ENCODE results near the gene PGPEP1. TPM values are rescaled to one million over a fixed set of nuclear protein-coding genes. Genes with fewer than 3 reads are reported as not detected.
A peak's percentile ranks its signal among the peaks of the same experiment; 100 is the strongest.
"Not testable (repeated sequence)": the region's sequence is repeated elsewhere in the genome, so short reads cannot be mapped to it uniquely, and the experiment has no call there.

Gene PGPEP1
- total RNA-seq, 2 donors from 2014 or later = 105 to 109 TPM

DNA sequence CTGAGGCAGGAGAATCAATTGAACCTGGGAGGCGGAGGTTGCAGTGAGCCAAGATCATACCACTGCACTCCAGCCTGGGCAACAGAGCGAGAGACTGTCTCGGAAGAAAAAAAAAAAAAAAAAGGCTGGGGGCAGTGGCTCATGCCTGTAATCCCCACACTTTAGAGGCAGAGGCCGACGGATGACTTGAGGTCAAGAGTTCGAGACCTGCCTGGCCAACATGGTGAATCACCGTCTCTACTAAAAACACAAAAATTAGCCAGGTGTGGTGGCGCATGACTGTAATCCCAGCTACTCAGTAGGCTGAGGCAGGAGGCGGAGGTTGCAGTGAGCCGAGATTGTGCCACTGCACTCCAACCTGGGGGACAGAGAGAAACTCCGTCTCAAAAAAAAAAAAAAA, 43.2 kb downstream of the PGPEP1 start:
- ATAC-seq; intact Hi-C loops (cut with DNase I, micrococcal nuclease); DNase-seq: not testable (repeated sequence)

DNA sequence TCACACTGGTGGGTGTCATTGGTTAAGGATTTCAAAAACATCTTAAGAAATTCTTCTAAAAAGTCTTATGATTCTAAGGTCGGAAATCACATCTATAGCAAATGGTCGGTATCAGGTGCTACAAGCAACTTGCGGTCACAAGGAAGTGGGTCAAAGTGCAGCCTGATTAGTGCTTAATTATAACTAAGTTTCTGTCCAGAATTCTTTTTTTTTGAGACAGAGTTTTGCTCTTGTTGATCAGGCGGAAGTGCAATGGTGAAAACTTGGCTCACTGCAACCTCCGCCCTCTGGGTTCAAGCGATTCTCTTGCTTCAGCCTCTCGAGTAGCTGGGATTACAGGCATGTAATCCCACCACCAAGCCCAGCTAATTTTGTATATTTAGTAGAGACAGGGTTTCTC, 44.4 kb downstream of the PGPEP1 start:
- intact Hi-C loops (cut with DNase I, micrococcal nuclease) = no loop called here

DNA sequence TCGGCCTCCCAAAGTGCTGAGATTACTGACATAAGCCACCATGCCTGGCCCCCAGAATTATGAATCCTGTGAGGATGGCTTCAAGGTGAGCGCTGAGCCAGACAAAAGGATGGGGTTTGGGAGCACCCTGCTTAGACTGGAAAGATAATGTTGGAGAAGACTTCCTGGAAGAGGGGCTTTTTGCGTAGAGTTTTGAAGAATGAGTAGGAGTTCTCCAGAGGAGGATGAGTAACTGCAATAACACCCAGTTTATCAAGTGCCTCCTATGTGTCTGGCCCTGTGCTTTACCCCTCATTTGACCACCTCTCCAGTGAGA, 44.9 kb downstream of the PGPEP1 start:
- intact Hi-C loops (cut with DNase I, micrococcal nuclease) = no loop called here
- DNase-seq (no peak), ATAC-seq (no peak)

More for the DNA sequence above, 44.4 kb downstream of the PGPEP1 start:
- ATAC-seq (no peak), DNase-seq (no peak)

DNA sequence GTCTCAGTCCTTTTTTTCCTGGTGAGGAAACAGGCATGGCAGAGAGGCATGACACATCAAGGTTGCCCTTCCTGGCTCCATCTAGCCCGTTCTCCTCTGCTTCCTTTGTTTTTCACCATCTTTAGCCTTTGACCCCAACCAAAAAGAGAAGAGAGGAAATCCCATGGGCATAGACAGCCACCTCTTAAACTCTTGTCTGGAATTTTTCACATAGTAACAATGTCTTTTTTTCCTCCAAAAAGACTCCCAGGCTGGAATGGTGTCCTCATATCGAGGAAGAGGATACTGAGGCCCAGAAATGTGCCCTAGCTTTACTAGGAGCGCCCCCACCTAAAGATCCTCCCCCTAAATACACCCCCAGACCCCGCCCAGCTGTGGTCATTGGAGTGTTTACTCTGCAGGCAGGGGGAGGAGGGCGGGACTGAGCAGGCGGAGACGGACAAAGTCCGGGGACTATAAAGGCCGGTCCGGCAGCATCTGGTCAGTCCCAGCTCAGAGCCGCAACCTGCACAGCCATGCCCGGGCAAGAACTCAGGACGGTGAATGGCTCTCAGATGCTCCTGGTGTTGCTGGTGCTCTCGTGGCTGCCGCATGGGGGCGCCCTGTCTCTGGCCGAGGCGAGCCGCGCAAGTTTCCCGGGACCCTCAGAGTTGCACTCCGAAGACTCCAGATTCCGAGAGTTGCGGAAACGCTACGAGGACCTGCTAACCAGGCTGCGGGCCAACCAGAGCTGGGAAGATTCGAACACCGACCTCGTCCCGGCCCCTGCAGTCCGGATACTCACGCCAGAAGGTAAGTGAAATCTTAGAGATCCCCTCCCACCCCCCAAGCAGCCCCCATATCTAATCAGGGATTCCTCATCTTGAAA, 45.5 kb downstream of the PGPEP1 start, which contains the start of gene GDF15:
Gene GDF15, plus strand, starts transcription at position 484 of the 868 bp plus-strand sequence. Its CDS starts 32 bp downstream, at position 516.
- peak; percentile 75 for ATAC-seq
- intact Hi-C loops (cut with DNase I, micrococcal nuclease) = no loop called here
- peak; percentile 95 to 97 for DNase-seq

DNA sequence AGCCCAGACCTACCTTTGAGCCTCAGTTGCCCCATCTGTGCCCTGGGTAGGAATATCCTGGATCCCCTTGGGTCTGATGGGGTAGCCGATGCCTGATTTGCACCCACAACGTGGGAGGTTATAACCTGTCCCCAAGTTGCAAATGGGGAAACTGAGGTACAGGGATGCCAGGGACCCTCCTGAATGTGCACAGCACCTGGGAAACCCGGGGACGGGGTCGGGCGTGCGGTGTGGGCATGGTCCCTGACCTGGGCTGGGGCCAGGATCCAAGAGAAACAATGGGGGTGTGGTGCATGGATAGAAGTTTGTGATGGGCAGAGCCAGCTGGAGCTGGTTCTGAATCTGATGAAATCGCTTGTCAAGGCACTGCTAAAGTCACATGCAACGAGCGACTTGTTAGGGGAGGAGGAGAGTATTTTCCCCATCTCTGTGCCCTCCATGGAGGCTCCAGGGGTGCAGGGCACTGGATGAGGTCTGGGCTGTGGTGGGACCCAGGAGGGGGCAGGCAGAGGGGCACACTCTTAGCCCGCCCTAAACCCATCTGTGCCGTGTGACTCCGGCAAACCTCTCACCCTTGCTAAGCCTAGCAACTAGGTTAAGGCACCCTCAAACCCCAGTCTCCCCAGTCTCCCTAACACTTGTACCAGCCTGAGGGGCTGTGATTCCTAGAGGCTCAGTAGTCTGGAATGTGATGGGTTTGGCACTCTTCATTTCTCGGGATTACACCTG, 46.3 kb downstream of the PGPEP1 start:
- intact Hi-C loops (cut with DNase I, micrococcal nuclease) = no loop called here
- ATAC-seq (peak; percentile 51), DNase-seq (peak; percentile 59 to 73)

DNA sequence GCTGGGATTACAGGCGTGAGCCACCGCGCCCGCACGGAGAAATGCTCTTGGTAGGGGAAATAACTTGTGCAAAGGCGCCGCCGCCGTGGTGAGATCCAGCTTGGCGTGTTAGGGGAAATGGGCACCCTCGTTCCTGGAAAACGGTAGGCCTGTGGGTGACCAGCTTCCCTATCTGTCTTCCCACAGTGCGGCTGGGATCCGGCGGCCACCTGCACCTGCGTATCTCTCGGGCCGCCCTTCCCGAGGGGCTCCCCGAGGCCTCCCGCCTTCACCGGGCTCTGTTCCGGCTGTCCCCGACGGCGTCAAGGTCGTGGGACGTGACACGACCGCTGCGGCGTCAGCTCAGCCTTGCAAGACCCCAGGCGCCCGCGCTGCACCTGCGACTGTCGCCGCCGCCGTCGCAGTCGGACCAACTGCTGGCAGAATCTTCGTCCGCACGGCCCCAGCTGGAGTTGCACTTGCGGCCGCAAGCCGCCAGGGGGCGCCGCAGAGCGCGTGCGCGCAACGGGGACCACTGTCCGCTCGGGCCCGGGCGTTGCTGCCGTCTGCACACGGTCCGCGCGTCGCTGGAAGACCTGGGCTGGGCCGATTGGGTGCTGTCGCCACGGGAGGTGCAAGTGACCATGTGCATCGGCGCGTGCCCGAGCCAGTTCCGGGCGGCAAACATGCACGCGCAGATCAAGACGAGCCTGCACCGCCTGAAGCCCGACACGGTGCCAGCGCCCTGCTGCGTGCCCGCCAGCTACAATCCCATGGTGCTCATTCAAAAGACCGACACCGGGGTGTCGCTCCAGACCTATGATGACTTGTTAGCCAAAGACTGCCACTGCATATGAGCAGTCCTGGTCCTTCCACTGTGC, 47.9 kb downstream of the PGPEP1 start:
- ATAC-seq = peak; percentile 71
- intact Hi-C loops (cut with DNase I, micrococcal nuclease) = no loop called here
- peak; percentile 85 to 90 for DNase-seq

DNA sequence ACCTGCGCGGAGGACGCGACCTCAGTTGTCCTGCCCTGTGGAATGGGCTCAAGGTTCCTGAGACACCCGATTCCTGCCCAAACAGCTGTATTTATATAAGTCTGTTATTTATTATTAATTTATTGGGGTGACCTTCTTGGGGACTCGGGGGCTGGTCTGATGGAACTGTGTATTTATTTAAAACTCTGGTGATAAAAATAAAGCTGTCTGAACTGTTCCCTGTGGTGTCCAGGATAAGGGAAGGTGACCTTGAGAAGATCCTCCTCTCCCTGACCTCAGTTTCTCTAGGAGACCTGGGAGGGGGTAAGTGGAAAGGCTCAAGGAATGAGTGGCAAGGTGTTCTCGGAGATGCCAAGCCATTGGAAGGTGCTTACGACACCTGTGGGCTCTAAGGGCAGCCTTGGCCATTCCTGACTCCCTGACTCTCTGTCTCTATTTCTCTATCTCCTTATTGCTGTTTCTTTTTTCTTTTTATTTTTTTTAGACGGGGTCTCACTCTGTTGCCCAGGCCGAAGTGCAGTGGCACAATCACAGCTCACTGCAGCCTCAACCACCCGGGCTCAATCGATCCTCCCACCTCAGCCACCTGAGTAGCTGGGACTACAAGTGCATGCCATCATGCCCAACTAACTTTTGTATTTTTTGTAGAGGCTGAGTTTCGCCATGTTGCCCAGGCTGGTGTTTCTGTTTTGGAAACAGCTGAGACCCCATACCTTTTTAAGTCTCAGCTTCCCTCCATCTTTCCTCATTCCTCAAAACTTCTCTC, 48.7 kb downstream of the PGPEP1 start:
- no peak for ATAC-seq
- DNase-seq = no peak
- intact Hi-C loops (cut with DNase I, micrococcal nuclease) = no loop called here

DNA sequence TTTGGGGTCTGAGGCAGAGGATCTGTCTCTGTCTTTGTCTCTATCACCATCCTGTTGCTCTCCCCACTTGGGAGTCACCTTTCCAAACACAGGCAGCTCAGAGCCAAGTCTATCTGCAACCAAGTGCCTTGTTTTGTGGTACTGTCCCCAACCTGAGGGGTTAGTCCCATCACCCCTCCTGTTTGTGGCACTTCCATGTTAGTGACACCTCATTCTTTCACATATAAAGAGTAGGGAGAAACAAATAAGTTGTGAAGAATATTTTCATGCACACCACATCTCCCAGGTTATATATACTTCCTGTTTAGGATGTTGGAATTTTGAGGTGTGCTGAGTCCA, 49.3 kb downstream of the PGPEP1 start:
- no peak for ATAC-seq
- no peak for DNase-seq
- intact Hi-C loops (cut with DNase I, micrococcal nuclease) = no loop called here

DNA sequence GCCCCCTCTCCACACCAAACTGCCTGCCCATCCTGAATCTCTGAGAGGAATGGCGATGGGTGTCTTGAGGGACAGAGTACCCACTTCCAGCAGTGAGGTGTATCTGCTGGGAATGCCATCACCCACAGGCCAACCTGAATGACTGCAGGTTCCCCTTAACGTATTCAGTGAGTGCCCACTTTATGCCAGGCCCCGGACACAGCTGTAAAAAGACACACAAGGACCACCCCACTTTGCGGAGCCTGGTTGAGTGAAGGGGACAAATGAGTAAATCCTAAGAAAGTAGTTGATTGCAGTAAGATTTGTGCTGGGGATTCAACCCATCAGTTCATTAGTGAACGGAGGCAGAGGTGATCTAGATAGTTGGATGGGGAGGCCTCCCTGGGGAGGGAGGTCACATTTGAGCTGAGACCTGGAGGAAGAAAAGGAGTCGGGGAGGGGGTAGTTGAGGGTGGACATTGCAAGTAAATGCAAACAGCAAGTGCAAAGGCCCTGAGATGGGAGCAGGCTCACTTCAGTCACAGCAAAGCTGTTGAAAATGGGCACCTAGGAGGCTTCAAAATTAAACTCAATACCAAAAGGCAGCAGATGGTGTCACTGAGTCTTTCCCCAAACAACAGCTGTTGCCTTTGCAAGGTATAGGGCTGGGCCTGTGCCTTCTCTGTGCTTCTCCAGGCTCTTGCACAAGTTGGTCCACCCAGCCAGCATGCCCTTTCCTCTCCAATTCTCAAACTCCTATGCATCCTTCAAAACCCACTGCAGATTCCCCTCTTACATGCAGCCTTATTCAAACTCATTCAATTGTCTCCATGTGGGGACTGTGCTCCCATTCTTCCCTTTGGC, 49.9 kb downstream of the PGPEP1 start:
- intact Hi-C loops (cut with DNase I, micrococcal nuclease) = no loop called here
- DNase-seq (no peak), ATAC-seq (no peak)

DNA sequence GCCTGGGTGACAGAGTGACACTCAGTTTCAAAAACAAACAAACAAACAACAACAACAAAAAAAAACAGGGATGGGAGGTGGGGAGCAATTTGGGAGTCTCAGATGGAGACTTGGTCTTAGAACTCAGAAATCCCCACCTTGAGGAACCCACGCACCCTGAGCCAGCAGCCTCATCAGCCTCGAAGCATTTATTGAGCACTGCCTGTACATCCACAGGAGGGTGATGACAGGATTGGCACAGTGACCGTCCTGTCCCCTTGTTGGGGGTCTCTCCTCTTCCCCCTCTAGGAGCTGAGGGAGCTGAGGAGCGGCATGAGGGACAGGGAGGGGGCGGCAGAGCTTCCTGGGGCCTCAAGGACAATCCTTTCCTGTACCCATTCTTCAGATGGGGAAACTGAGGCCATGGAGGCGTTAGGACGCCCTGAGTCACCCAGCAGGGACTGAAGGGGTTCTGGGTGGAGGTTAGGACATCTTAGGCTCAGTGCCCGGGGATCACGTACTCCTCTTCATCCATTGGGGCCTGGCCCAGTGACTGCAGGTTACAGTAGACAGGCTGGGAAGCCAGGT, 51.2 kb downstream of the PGPEP1 start:
- intact Hi-C loops (cut with DNase I, micrococcal nuclease) = no loop called here
- DNase-seq (no peak), ATAC-seq (no peak)

DNA sequence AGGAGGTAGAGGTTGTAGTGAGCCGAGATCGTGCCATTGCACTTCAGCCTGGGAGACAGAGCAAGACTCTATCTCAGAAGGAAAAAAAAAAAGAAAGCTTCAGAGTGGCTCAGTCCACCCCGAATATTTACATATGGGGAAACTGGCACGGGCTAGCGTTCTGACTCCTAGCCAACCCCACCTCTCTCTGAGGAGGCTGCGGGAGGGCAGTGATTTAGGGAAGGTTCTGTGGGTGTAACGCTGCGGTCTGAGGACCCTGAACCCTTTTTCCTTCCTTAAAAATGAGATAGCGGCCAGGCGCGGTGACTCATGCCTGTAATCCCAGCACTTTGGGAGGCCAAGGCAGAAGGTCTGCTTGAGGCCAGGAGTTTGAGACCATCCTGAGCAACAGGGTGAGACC, 52.0 kb downstream of the PGPEP1 start:
- intact Hi-C loops (cut with DNase I, micrococcal nuclease) = no loop called here
- ATAC-seq = peak; percentile 18

DNA sequence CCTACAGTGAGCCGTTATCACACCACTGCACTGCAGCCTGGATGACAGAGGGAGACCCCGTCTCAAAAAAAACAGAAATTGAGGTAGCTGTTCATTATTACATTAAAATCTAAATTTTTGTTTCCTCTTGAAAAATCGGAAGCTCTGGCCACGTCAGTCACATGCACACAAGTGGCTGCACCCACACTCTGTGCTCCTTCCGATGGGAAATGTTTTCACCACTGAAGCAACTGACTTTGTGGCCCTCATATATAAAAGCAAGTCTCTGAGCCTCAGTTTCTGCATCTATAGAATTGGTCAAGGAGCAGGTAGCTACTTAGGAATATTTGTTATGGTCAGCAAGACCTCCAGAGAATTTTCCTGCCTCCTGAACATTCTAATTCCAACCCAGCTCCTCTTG, 52.5 kb downstream of the PGPEP1 start:
- intact Hi-C loops (cut with DNase I, micrococcal nuclease) = no loop called here
- ATAC-seq (no peak), DNase-seq (no peak)

More for the DNA sequence above, 52.0 kb downstream of the PGPEP1 start:
- DNase-seq = peak in 1 of 2 donors; percentile 73

DNA sequence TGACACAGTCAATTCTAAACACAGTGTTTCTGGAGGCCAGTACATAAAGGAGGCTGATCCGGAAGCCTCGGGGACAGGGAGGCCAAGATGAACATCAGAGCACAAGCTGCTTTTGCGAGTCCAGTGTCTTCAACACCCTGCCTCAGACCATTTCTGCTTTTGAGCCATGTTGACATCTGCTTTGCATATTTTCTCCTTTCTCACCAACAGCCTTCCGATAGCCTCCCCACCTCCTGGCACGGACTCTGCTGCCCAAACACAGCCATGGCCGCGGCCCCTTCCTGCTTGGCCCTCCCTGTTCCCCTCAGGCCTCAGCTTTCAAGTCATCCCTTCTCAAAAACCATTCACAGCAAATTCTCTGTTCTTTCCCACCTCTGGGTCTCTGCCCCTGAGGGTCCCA, 53.4 kb downstream of the PGPEP1 start:
- no peak for DNase-seq
- intact Hi-C loops (cut with DNase I, micrococcal nuclease) = no loop called here
- no peak for ATAC-seq

DNA sequence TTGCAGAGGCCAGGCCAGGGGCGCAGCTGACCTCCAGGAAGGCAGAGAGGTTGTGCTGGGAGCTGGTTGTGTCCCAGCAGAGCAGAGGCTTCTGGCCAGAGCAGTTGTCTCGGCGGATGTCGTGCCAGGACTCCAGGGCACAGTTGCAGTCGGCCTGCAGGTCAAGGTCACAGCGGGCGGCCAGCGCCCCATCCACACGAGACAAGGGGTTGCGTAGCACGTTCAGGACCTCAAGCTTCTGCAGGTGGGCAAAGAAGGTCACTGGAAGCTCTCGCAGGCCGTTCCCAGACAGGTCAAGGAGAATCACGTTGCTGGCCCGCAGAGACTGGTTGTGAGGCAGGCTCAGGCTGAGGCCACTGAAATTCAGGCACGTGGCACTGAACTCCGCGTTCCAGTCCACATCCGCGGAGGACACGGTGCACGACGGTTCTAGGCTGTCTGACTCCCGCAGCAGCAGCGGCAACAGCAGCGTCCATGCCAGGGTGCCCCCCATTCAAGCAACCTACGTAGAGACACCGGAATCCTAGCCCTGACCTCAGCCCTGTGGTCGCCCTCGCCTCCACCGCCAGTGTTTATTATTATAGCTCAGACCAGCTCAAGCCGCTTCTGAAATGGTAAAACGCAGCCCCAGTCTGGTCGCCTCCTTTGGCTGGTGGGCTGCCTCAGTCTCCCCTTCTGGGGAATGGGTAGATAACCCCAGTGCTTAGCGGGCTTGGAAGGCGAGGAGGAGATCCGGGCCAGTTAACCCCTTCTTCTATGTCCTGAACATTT, 56.3 kb downstream of the PGPEP1 start:
- intact Hi-C loops (cut with DNase I, micrococcal nuclease) = no loop called here
- ATAC-seq (no peak), DNase-seq (no peak)

DNA sequence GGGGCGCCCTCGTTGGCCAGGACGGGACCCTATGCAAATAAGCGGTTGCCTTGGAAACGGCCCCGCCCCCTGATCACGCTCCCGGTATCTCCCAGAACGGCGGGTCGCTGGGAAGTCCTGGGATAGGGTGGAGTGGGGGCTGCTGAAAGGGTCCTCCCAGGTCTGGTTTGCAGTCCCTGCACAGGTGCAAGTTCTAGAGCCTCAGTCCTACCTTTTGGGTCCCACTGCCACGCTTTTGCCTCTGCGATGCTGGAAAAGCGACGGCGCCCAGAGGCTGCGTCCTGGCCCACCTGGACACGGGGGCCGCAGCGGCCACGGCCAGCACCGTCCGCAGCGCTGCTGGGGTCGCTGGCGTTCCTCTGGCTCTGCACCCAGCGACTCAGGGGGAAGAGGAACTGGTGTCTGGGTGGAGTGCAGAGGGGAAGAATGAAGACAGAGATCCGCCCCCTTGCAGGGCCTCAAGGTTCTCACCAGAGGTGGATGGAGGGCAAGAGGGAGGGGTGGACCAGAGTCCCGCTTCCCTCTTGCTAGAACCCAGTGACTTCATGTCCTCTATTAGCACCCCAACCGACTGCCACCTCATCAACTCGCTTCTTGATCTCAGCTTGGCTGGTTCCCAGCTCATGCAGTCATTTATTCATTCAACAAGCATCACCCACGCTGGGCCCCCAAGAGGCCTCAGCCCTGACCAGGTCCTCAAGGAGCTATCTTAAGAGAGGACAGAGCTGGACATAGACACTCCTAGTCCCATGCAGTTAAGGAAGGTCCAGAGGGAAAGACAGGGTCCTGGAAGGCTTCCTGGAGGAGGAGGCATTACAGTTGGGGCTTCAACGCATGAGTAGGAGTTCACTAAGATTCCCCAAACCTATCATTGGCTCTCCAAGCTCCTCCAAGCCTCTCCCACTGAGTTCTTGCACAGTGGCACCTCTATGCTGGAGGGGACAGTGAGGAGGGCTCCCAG, 57.1 kb downstream of the PGPEP1 start, which contains the start of gene LRRC25:
Gene LRRC25, minus strand, starts transcription at position 381 of the 961 bp plus-strand sequence. CDS start 659 bp downstream, outside the sequence.
- peak; percentile 68 to 72 for DNase-seq
- intact Hi-C loops (cut with DNase I, micrococcal nuclease) = no loop called here
- ATAC-seq = no peak
